Subcutaneous abdominal adipose tissue (tissue), 5 donors: ENCODE data around the gene NCCRP1.

Experiments
- H3K27ac ChIP-seq: one replicate; pipeline ENCODE4 v1.7.0; 2013; ENCODE audit warnings: low read depth, mild to moderate bottlenecking, inconsistent platforms, low read length, moderate library complexity
- H3K27me3 ChIP-seq, 5 donors: one replicate each; pipeline ENCODE4 v1.7.0; 2013; ENCODE audit warnings: low read length in 5 of 5, inconsistent platforms in 1 of 5; ENCODE audit not compliant: control insufficient read depth in 5 of 5, insufficient read depth in 4 of 5
- H3K36me3 ChIP-seq, 5 donors: one replicate each; pipeline ENCODE4 v1.7.0; 2013; ENCODE audit warnings: low read length in 5 of 5; ENCODE audit not compliant: control insufficient read depth in 5 of 5, insufficient read depth in 5 of 5
- H3K4me1 ChIP-seq, 5 donors: one replicate each; pipeline ENCODE4 v1.7.0; 2013; ENCODE audit warnings: low read length in 5 of 5, mild to moderate bottlenecking in 3 of 5, moderate library complexity in 1 of 5; ENCODE audit not compliant: control insufficient read depth in 5 of 5, insufficient read depth in 5 of 5
- H3K4me3 ChIP-seq, 5 donors: one replicate each; pipeline ENCODE4 v1.7.0; 2013; ENCODE audit warnings: low read length in 5 of 5, low read depth in 1 of 5
- H3K9ac ChIP-seq, 5 donors: one replicate each; pipeline ENCODE4 v1.7.0; 2013; ENCODE audit warnings: low read length in 5 of 5, mild to moderate bottlenecking in 4 of 5, moderate library complexity in 3 of 5
- H3K9me3 ChIP-seq, 5 donors: one replicate each; pipeline ENCODE4 v1.7.0; 2013; ENCODE audit warnings: low read length in 5 of 5; ENCODE audit not compliant: control insufficient read depth in 5 of 5
- donor health status: healthy.
- donor health status: healthy.
- donor health status: healthy.
- donor health status: healthy.
- donor health status: healthy.

NCCRP1 gene

DNA sequence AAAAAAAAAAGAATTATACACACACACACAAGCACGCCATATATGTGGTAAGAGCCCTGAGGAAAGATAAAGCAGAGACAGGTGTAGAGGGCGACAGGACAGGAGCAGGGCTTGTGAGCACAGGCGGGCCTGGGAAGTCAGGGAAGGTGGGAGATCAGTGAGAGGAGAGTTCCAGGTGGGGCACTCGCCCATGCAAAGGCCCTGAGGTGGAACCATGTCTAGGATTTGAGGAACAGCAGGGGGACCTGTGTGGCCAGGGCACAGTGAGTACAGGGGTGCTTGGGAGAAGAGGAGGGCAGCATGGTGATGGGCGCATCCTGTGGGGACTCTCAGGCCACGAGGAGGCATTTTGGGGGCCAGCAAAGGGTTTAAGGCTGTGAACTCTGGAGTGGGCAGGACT is 32.5 kb upstream of the NCCRP1 start:
- no peak overlapping the region for H3K27ac ChIP-seq
- H3K9ac ChIP-seq = no peak overlapping the region
- peaks cover 0 to 24% (median 19%) of the 10 kb centered on the region in 5 donors for H3K4me1 ChIP-seq
- no peaks in the 10 kb centered on the region for H3K27me3 ChIP-seq
- H3K36me3 ChIP-seq = peaks cover 0 to 2% (median 0%) of the 10 kb centered on the region in 5 donors
- no peak overlapping the region for H3K4me3 ChIP-seq
- H3K9me3 ChIP-seq = no peaks in the 10 kb centered on the region

DNA sequence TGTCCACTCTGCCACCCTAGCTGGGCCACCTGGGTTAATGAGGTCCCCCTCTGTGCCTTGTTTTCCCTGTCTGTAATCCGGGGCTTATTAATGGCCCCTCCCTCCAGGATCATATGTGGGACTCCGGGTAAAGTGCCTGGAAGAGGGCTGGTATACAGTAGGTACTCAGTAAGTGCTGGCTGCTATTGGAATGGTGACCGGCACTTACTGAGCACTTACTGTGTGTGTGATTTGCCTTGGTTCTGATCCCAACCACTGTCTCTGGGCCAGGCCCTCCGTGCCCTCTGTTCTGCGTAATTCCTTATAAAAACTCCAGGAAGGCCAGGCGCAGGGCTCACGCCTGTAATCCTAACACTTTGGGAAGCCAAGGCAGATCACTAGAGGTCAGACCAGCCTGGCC is 30.9 kb upstream of the NCCRP1 start:
- H3K9me3 ChIP-seq = no peaks in the 10 kb centered on the region
- peaks cover 0 to 15% (median 6%) of the 10 kb centered on the region in 5 donors for H3K36me3 ChIP-seq
- H3K27ac ChIP-seq = no peak overlapping the region
- H3K4me3 ChIP-seq = no peak overlapping the region
- peaks cover 2 to 23% (median 20%) of the 10 kb centered on the region in 5 donors for H3K4me1 ChIP-seq
- H3K9ac ChIP-seq = no peak overlapping the region
- H3K27me3 ChIP-seq = no peaks in the 10 kb centered on the region

DNA sequence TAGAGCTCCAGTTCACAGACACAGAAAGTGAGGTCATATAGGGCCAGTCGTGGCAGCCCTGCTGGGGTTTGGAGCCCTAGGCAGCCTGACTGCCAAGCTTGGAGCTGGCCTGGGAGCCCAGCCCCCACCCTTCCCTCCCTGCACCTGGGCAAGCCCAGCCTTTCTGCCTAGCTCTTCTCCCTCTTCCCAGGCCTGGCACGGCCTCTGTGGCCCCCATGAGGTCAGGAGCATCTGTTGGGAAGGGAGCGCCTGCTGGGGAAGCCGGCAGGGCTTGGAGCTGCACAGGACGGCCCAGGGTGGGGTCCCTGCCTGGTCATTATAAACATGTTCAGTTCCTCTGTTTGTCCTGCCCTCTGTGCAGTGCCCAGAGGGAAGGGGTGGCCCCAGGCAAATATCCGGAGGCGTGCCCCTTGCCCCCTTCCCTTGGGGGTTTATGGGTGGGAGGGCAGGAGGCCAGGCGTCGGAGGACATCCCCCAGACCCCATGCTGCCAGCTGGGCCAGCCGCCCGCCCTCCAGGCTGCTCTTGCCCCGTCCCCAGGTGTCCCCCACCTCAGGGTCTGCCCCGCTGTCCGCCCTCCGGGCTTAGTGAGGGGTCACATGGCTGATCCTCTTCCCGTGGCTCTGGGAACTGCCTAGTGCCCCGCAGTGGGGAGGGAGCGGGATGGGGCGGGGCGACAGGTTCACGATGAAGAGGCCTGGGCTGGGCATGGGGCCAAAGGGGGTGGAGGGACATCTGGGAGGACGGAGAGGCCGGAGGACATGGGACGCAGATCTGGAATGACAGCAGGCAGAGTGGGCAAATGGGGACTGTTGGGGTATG is 30.0 kb upstream of the NCCRP1 start:
- Histone ChIP-seq H3K9me3 (no peaks in the 10 kb centered on the region), H3K9ac (peak overlapping the region in 1 of 5 donors; percentile 14), H3K4me3 (no peak overlapping the region), H3K4me1 (peaks cover 2 to 20% (median 16%) of the 10 kb centered on the region in 5 donors), H3K36me3 (peaks cover 0 to 22% (median 9%) of the 10 kb centered on the region in 5 donors), H3K27me3 (no peaks in the 10 kb centered on the region), H3K27ac (no peak overlapping the region)

DNA sequence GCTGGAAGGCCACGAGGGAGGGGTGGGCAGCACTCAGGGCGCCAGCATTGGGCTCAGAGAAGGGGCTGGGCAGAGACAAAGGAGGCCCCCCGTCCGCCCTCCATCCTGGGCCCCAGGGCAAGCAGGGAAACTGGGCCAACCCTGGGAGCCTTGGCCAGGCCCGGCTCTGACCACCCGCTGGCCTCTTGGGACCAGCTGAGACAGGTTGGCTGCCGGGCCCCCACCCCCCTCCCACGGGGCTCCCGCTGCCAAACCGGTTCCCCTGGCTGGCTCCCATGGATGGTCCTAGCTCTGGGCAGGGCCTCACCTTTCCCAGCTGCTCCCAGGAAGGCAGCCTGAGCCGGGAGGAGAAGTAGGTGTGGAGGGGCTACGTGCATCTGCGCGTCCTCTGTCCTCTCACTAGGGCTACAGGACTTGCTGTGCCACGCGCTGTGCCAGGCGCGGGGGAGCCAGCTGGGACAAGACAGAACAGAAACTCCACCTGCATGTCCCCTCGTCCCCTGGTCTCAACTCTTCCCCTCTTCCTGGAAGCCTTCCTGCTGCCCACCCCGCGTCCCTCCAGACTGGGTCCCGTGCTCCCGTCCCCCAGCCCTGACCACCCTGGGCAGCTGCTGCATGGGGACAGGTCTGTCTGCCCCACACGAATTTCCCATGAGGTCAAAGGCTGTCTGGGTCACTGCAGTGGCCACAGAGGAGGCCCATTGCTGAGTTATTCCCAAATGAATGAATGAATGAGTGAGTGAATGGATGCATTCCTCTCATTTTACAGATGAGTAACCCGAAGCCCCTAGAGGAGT is 29.1 kb upstream of the NCCRP1 start:
- Histone ChIP-seq H3K9me3 (no peaks in the 10 kb centered on the region), H3K4me1 (peaks cover 2 to 20% (median 16%) of the 10 kb centered on the region in 5 donors), H3K4me3 (no peak overlapping the region), H3K9ac (no peak overlapping the region), H3K36me3 (peaks cover 0 to 29% (median 13%) of the 10 kb centered on the region in 5 donors), H3K27me3 (no peaks in the 10 kb centered on the region), H3K27ac (no peak overlapping the region)

DNA sequence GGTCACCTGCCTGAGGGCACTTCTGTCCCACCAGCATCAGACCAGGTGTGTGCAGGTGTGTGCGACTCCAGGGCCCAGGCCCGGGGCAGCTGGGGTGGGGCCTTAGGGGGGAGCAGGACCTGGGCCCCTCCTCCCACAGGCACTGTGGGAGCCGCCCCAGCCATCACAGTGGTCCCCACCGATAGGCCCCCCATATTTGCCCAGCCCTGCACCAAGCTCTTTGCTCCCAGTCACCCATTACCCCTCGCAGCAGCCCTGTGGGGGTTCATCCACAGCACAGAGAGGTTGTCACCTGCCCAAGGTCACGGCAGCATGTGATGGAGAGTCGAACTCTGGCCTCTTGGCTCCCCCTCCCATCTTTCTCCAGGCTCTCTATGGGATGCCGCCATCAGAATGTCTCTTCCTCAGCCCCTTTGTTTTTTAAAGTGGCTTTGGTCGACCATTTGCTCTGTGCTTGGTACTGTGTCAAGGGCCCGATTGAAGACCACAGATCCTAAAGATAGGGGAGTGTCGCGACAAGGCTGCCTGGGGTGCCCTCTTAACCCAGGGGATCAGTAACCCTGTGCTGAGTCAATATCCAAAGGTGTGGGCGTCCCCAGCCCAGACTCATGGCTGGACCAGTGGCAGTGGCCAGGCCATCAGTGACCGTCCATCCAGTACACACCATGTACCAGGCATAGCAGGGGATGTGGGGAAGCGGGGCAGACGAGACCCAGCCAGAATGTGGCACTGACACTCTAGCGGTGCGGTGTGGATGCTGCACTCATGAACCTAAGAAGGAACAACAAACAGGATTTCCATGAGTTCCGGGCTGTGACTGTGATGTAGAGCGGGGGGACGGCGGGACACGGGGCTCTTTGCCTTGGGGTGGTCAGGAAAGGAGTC is 28.3 kb upstream of the NCCRP1 start:
- H3K9ac ChIP-seq = no peak overlapping the region
- no peaks in the 10 kb centered on the region for H3K9me3 ChIP-seq
- H3K4me1 ChIP-seq = peaks cover 2 to 20% (median 16%) of the 10 kb centered on the region in 5 donors
- H3K27me3 ChIP-seq = no peaks in the 10 kb centered on the region
- H3K4me3 ChIP-seq = no peak overlapping the region
- H3K27ac ChIP-seq = no peak overlapping the region
- peaks cover 0 to 37% (median 14%) of the 10 kb centered on the region in 5 donors for H3K36me3 ChIP-seq

DNA sequence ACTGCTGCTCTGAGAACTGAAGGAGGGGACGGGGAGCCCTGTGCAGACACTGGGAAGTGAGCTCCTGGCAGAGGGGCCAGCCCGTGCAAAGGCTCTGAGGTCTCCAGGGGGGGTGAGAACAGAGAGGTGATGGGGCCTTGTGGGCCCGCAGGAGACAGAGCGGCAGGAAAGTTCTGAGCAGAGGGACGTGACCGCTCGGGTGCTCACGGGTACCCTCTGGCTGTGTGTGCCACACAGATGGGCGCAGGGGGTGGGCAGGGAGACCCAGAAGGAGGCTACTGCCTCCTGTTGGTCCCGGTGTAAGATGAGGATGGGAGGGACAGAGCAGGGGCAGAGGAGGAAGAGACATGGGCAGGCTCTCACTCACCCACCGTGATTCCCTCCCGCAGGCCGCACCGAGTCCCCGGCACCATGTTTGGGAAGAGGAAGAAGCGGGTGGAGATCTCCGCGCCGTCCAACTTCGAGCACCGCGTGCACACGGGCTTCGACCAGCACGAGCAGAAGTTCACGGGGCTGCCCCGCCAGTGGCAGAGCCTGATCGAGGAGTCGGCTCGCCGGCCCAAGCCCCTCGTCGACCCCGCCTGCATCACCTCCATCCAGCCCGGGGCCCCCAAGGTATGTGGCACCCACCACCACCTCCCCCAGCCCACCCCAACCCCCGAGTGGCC is 27.5 kb upstream of the NCCRP1 start:
- H3K27me3 ChIP-seq = no peaks in the 10 kb centered on the region
- H3K27ac ChIP-seq = no peak overlapping the region
- peaks cover 0 to 43% (median 17%) of the 10 kb centered on the region in 5 donors for H3K36me3 ChIP-seq
- H3K9me3 ChIP-seq = no peaks in the 10 kb centered on the region
- peaks cover 2 to 20% (median 16%) of the 10 kb centered on the region in 5 donors for H3K4me1 ChIP-seq
- H3K9ac ChIP-seq = no peak overlapping the region
- no peak overlapping the region for H3K4me3 ChIP-seq

DNA sequence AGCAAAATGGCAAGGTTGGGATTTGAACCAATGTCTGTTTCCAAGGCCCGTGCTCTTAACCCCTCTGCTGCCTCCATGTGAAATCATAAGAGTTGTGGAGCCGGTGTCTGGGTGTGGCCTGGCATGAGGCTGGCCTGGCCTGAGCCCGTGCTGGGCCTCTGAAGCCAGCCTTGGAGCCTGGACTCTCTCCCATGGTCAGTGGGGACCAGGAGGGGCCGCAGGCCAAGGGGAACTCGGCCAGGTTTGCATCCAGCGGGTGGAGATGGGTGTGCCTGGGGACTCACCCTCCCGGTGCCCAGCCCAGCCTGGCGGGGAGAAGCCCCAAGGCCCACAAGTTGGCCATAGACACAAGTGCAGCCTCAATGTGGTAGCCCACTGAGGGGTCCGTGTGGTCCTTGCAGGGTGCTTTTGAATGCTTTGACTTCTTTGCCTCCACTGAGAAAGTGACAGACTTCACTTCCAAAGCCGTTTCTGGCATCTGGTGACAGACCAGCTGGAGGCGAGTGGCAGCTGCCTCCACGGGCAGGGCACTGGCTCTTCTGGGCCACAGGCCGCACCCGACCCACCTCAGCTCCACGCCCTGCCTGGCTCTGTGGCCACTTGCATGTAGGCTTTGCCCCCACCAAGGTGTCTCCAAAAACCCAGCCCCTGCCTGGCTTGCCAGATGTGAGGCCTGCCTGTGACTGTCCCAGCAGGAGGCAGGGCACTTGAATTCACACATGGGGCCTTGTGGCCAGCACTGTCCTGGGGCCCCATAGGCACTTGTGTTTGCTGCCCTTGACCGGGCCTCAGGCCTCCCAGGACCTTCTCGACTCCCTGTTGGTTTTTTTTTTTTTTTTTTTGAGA is 26.2 kb upstream of the NCCRP1 start:
- Histone ChIP-seq H3K4me3 (no peak overlapping the region), H3K9ac (peak overlapping the region in 2 of 5 donors; percentile 1 to 54), H3K27me3 (no peaks in the 10 kb centered on the region), H3K9me3 (no peaks in the 10 kb centered on the region), H3K36me3 (peaks cover 0 to 56% (median 29%) of the 10 kb centered on the region in 5 donors), H3K4me1 (peaks cover 2 to 20% (median 16%) of the 10 kb centered on the region in 5 donors), H3K27ac (no peak overlapping the region)

DNA sequence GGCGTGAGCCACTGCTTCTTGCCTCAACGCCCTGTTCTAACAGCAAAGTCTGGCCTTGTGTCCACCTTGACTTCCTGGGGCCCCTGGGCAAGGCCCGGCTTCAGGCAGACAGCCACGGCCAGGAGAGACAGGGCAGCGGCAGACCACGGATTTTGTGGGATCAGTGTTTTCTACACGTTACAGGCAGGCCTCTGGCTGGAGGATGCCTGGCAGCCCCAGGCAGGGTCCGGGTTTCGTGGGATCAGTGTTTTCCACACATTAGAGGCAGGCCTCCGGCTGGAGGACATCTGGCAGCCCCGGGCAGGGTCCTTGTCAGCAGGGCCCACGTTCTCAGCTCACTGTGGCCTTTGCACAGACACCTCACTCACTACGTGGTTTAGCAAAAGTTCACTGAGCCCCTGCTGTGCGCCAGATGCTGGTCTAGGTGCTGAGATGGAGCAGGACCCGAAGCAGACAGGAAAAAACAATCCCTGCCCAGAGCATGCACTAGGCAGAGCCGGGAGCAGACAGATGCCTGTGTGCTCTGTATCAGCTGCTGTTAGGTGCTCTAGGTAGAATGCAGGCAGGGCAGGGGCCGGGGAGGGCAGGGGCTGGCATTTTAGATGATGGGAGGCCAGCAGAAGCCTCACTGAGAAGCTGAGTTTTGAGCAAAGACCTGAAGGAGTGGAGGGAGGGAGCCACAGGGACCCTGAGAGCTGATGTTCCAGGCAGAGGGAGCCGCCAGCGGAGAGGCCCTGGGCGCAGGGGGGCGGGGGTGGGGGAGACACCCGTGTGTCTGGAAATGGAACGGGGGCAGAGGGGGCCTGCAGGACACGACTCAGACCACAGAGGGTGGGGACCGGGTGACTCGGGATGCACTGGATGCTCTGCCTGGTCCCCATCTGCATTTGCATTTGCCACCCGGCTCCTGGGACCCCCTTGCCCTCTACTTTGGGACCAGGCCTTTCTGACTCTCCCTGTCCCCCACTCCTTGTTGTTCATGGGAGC is 25.0 kb upstream of the NCCRP1 start:
- no peaks in the 10 kb centered on the region for H3K27me3 ChIP-seq
- no peak overlapping the region for H3K27ac ChIP-seq
- H3K4me3 ChIP-seq = no peak overlapping the region
- peaks cover 0 to 66% (median 35%) of the 10 kb centered on the region in 5 donors for H3K36me3 ChIP-seq
- no peaks in the 10 kb centered on the region for H3K9me3 ChIP-seq
- H3K9ac ChIP-seq = no peak overlapping the region
- H3K4me1 ChIP-seq = peaks cover 2 to 14% (median 9%) of the 10 kb centered on the region in 5 donors
